Mesenchymal stem cell (in vitro differentiated cells and primary cell): ENCODE data around the gene MR1.

Experiments used
- DNase-seq: peaks from one replicate; pipeline ENCODE4 v3.0.0-alpha.2; 2013
- H2AFZ ChIP-seq: one replicate; pipeline ENCODE4 v1.6.1; 2013; ENCODE audit warnings: low read depth, mild to moderate bottlenecking, control low read depth, inconsistent platforms, low read length, moderate library complexity
- H2AK5ac ChIP-seq: 2 replicates; pipeline ENCODE4 v1.6.1; 2013; ENCODE audit warnings: low read length, moderate library complexity, mild to moderate bottlenecking, inconsistent platforms; ENCODE audit not compliant: severe bottlenecking
- H2BK120ac ChIP-seq: one replicate; pipeline ENCODE4 v1.6.1; 2013; ENCODE audit warnings: low read depth, mild to moderate bottlenecking, inconsistent platforms, low read length, moderate library complexity
- H2BK12ac ChIP-seq, 2 experiments: one replicate each; pipeline ENCODE4 v1.6.1; 2013; ENCODE audit warnings: inconsistent platforms in 2 of 2, low read length in 2 of 2, mild to moderate bottlenecking in 2 of 2, moderate library complexity in 2 of 2, control low read depth in 1 of 2
- H2BK15ac ChIP-seq: one replicate; pipeline ENCODE4 v1.6.1; 2013; ENCODE audit warnings: mild to moderate bottlenecking, low read depth, inconsistent platforms; ENCODE audit not compliant: poor library complexity, severe bottlenecking
- H2BK5ac ChIP-seq: 2 replicates; pipeline ENCODE4 v1.6.1; 2013; ENCODE audit warnings: low read depth, mild to moderate bottlenecking, low read length, control low read depth, inconsistent platforms; ENCODE audit not compliant: poor library complexity, severe bottlenecking
- H3K14ac ChIP-seq, 2 experiments: one replicate each; pipeline ENCODE4 v1.6.1; 2013; ENCODE audit warnings: inconsistent platforms in 2 of 2, low read length in 2 of 2, control low read depth in 1 of 2, mild to moderate bottlenecking in 1 of 2, moderate library complexity in 1 of 2
- H3K18ac ChIP-seq, 2 experiments: one replicate each; pipeline ENCODE4 v1.6.1; 2013; ENCODE audit warnings: inconsistent platforms in 2 of 2, low read length in 2 of 2, control low read depth in 1 of 2, low read depth in 1 of 2, mild to moderate bottlenecking in 1 of 2
- H3K23ac ChIP-seq, 2 experiments: one replicate each; pipeline ENCODE4 v1.6.1; 2013; ENCODE audit warnings: inconsistent platforms in 2 of 2, low read length in 2 of 2, mild to moderate bottlenecking in 2 of 2, moderate library complexity in 2 of 2, control low read depth in 1 of 2
- H3K27ac ChIP-seq: 2 replicates; pipeline ENCODE4 v1.5.1; 2013; ENCODE audit warnings: mild to moderate bottlenecking, moderate library complexity, low read length, control low read depth, inconsistent platforms; ENCODE audit not compliant: poor library complexity, severe bottlenecking
- H3K27me3 ChIP-seq, 2 experiments: 2 replicates each; pipeline versions ENCODE4 v1.6.1 to v1.7.0; 2013; ENCODE audit warnings: low read length in 2 of 2, mild to moderate bottlenecking in 2 of 2, moderate library complexity in 2 of 2, control low read depth in 1 of 2, inconsistent platforms in 1 of 2; ENCODE audit not compliant: control insufficient read depth in 1 of 2, insufficient read depth in 1 of 2
- H3K36me3 ChIP-seq, 2 experiments: 2 replicates each; pipeline versions ENCODE4 v1.6.1 to v1.7.0; 2013; ENCODE audit warnings: low read length in 2 of 2, control low read depth in 1 of 2, inconsistent platforms in 1 of 2, low read depth in 1 of 2, mild to moderate bottlenecking in 1 of 2; ENCODE audit not compliant: insufficient read depth in 2 of 2, control insufficient read depth in 1 of 2
- H3K4ac ChIP-seq, 2 experiments: one replicate each; pipeline ENCODE4 v1.6.1; 2013; ENCODE audit warnings: inconsistent platforms in 2 of 2, low read length in 2 of 2, mild to moderate bottlenecking in 2 of 2, moderate library complexity in 2 of 2, control low read depth in 1 of 2, low read depth in 1 of 2
- H3K4me1 ChIP-seq: 2 replicates; pipeline ENCODE4 v1.6.1; 2013; ENCODE audit warnings: low read depth, low read length, control low read depth; ENCODE audit not compliant: control insufficient read depth, insufficient read depth
- H3K4me2 ChIP-seq: 2 replicates; pipeline ENCODE4 v1.6.1; 2013; ENCODE audit warnings: low read length, mild to moderate bottlenecking, inconsistent platforms; ENCODE audit not compliant: poor library complexity, severe bottlenecking
- H3K4me3 ChIP-seq, 2 experiments: 2 replicates each; pipeline versions ENCODE4 v1.5.1 to v1.7.0; 2013; ENCODE audit warnings: low read length in 2 of 2, mild to moderate bottlenecking in 2 of 2, control low read depth in 1 of 2, low read depth in 1 of 2; ENCODE audit not compliant: insufficient read depth in 1 of 2
- H3K79me1 ChIP-seq: replicated peaks from 2 replicates; pipeline ENCODE4 v1.6.1; 2013; ENCODE audit warnings: mild to moderate bottlenecking, control low read depth, low read length, inconsistent platforms; ENCODE audit not compliant: poor library complexity, severe bottlenecking
- H3K9ac ChIP-seq: 2 replicates; pipeline ENCODE4 v1.7.0; 2013; ENCODE audit warnings: mild to moderate bottlenecking, low read length, moderate library complexity
- H3K9me3 ChIP-seq: 2 replicates; pipeline ENCODE4 v1.7.0; 2013; ENCODE audit warnings: mild to moderate bottlenecking, low read length; ENCODE audit not compliant: control insufficient read depth
- H4K8ac ChIP-seq: one replicate; pipeline ENCODE4 v1.6.1; 2013; ENCODE audit warnings: inconsistent platforms, mild to moderate bottlenecking, low read length, moderate library complexity
- H4K91ac ChIP-seq: one replicate; pipeline ENCODE4 v1.6.1; 2013; ENCODE audit warnings: mild to moderate bottlenecking, low read length, inconsistent platforms
- WGBS: methylation state at CpG from one replicate; pipeline ENCODE4 v1.1.7; 2013; ENCODE audit warnings: mixed read lengths; 5-methylcytosine and 5-hydroxymethylcytosine counted together

Gene MR1

DNA sequence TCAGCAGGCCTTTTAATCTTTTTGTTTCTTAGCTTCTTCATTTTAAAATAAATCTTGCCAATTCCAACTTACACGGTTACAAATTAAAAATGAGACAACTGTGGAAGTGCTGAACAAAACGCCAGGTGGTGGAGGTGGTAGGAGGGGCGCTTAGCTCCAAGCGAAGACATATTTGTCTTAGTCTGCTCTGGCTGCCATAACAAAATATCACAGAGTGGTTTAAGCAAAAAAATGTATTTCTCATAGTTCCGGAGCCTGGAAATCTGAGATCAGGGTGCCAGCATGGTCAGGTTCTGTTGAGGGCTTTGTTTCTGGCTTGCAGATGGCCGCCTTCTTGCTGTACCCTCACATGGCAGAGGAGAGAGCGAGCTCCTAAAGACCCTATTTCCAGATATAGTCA is 69.6 kb downstream of the MR1 start:
- DNase-seq = no peak
- no peaks in the 10 kb centered on the region for H3K9me3 ChIP-seq
- no peaks in the 10 kb centered on the region for H3K36me3 ChIP-seq
- H3K27ac ChIP-seq = peak overlapping the region; percentile 74
- peak overlapping the region; percentile 83 for H2AK5ac ChIP-seq
- WGBS = 95% methylated on average over 6 of the region's 7 CpGs
- no peak overlapping the region for H2BK5ac ChIP-seq
- H3K9ac ChIP-seq = no peak overlapping the region
- H3K79me1 ChIP-seq = peaks cover 3% of the 10 kb centered on the region
- H3K14ac ChIP-seq = no peak overlapping the region
- peak overlapping the region in 1 of 2 experiments; percentile 40 for H3K4ac ChIP-seq
- peaks cover 23% of the 10 kb centered on the region for H3K4me1 ChIP-seq
- no peak overlapping the region for H4K91ac ChIP-seq
- no peak overlapping the region for H2AFZ ChIP-seq
- H3K23ac ChIP-seq = no peak overlapping the region
- H3K27me3 ChIP-seq = no peaks in the 10 kb centered on the region
- peak overlapping the region in 1 of 2 experiments; percentile 87 for H3K4me3 ChIP-seq
- no peak overlapping the region for H2BK120ac ChIP-seq
- peak overlapping the region; percentile 26 for H2BK15ac ChIP-seq
- no peak overlapping the region for H4K8ac ChIP-seq
- H3K4me2 ChIP-seq = peak overlapping the region; percentile 29
- no peak overlapping the region for H3K18ac ChIP-seq
- H2BK12ac ChIP-seq = peak overlapping the region; percentile 18 to 48

DNA sequence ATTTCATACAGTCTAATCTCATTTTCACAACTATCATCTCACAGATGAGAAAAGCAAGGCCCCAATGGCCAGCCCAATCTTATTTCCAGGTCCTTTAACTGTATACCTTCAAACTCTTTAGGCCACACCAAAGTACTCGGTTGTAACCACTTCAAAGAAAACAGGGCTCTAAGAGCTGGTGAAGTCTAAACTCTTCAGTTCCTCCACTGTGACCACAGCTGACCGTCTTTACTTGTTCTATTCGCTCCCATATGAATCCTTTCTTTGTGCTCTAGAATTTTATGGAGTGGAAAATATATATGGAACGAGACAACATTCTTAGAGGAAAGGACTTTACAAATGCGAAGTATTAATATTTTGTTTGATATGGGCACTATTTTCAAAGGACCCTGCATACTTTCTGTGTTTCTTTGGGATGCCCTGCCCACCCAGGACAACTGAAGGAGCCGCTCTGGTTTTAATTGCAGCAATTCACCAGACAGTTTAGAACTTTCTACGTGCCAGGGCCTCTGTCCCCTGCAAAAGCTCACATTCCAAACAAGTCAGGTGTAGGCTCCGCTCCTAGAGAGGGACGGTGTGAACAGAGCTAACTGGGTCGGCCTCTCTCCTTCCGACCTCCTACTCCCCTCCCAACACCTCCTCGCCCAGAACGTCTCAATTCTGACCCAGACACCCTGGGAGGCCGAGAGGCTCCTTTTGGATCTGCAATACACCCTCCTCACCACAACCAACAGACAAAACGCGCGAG is 70.4 kb downstream of the MR1 start:
- H2AK5ac ChIP-seq = peak overlapping the region; percentile 95
- peak overlapping the region; percentile 96 for H4K8ac ChIP-seq
- peak overlapping the region; percentile 44 for H2AFZ ChIP-seq
- 23% methylated on average over 16 of the region's 17 CpGs for WGBS
- peak overlapping the region; percentile 93 for H3K9ac ChIP-seq
- peak overlapping the region; percentile 80 to 87 for H3K4me3 ChIP-seq
- H3K18ac ChIP-seq = peak overlapping the region; percentile 97 to 99
- no peaks in the 10 kb centered on the region for H3K9me3 ChIP-seq
- peak overlapping the region; percentile 93 for H4K91ac ChIP-seq
- H2BK15ac ChIP-seq = peak overlapping the region; percentile 87
- no peaks in the 10 kb centered on the region for H3K27me3 ChIP-seq
- DNase-seq = no peak
- H2BK12ac ChIP-seq = peak overlapping the region; percentile 28 to 90
- peak overlapping the region; percentile 91 for H2BK120ac ChIP-seq
- H3K36me3 ChIP-seq = no peaks in the 10 kb centered on the region
- peaks cover 23% of the 10 kb centered on the region for H3K4me1 ChIP-seq
- peak overlapping the region; percentile 49 for H3K27ac ChIP-seq
- peak overlapping the region; percentile 94 to 99 for H3K4ac ChIP-seq
- H3K14ac ChIP-seq = peak overlapping the region; percentile 76 to 94
- H2BK5ac ChIP-seq = peak overlapping the region; percentile 92
- H3K4me2 ChIP-seq = peak overlapping the region; percentile 85
- H3K79me1 ChIP-seq = peaks cover 3% of the 10 kb centered on the region
- peak overlapping the region in 1 of 2 experiments; percentile 92 for H3K23ac ChIP-seq

DNA sequence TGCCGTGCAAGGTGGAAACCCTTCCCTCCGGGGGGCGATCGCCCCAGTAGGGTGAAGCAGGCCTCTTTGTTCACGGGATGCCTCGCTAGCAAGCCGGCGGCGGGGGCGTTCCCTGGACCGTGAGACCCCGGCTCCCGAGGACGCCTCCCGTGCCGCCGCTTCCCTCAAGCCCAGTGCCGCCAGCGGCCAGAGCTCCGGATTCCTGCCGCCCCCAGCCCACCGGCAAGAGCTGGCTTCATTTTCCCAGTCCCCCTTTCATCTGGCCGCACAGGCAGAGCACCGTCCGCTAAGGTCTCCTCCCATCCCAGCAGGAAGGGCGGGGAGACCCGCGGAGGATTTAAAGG is 71.0 kb downstream of the MR1 start:
- H3K27me3 ChIP-seq = no peaks in the 10 kb centered on the region
- H3K4me2 ChIP-seq = peak overlapping the region; percentile 85
- peak overlapping the region; percentile 92 for H2BK5ac ChIP-seq
- H3K14ac ChIP-seq = peak overlapping the region; percentile 76 to 94
- H3K4ac ChIP-seq = peak overlapping the region; percentile 94 to 99
- H3K4me1 ChIP-seq = peaks cover 25% of the 10 kb centered on the region
- H4K91ac ChIP-seq = peak overlapping the region; percentile 93
- peak overlapping the region; percentile 69 to 90 for H2BK12ac ChIP-seq
- WGBS = 0% methylated on average over 25 of the region's 28 CpGs
- peak overlapping the region; percentile 87 for H2BK15ac ChIP-seq
- peak overlapping the region; percentile 44 for H2AFZ ChIP-seq
- H3K4me3 ChIP-seq = peak overlapping the region; percentile 80 to 87
- H3K9ac ChIP-seq = peak overlapping the region; percentile 93
- no peaks in the 10 kb centered on the region for H3K9me3 ChIP-seq
- H3K23ac ChIP-seq = peak overlapping the region in 1 of 2 experiments; percentile 92
- H2AK5ac ChIP-seq = peak overlapping the region; percentile 95
- peak overlapping the region; percentile 97 to 99 for H3K18ac ChIP-seq
- H3K27ac ChIP-seq = peak overlapping the region; percentile 59
- H2BK120ac ChIP-seq = peak overlapping the region; percentile 91
- DNase-seq = peak; percentile 51
- H4K8ac ChIP-seq = peak overlapping the region; percentile 96
- peaks cover 3% of the 10 kb centered on the region for H3K79me1 ChIP-seq
- no peaks in the 10 kb centered on the region for H3K36me3 ChIP-seq

GRCh38 chr1:181105134-181106021 is 71.6 kb downstream of the MR1 start:
- Histone ChIP-seq H3K4me1 (peaks cover 25% of the 10 kb centered on the region), H3K14ac (peak overlapping the region; percentile 76 to 94), H2AK5ac (peak overlapping the region; percentile 95), H3K4me3 (peak overlapping the region; percentile 80 to 87), H3K4ac (peak overlapping the region; percentile 94 to 99), H3K9ac (peak overlapping the region; percentile 93), H4K8ac (peak overlapping the region; percentile 96), H3K23ac (peak overlapping the region in 1 of 2 experiments; percentile 66), H3K79me1 (peaks cover 3% of the 10 kb centered on the region), H3K27me3 (no peaks in the 10 kb centered on the region), H2BK5ac (peak overlapping the region; percentile 92), H2BK15ac (peak overlapping the region; percentile 87), H3K18ac (peak overlapping the region; percentile 97 to 99), H2BK12ac (peak overlapping the region; percentile 69 to 90), H3K27ac (peak overlapping the region; percentile 59), H3K36me3 (no peaks in the 10 kb centered on the region), H4K91ac (peak overlapping the region; percentile 93), H3K9me3 (no peaks in the 10 kb centered on the region), H2AFZ (peak overlapping the region; percentile 66), H3K4me2 (peak overlapping the region; percentile 85), H2BK120ac (peak overlapping the region; percentile 91)
- DNase-seq = peak; percentile 88
- 4% methylated on average over 48 of the region's 104 CpGs for WGBS
